AG04450 (cell line): ENCODE data around the gene NFKB2. TPM values are rescaled to one million over a fixed set of nuclear protein-coding genes. Genes with fewer than 3 reads are reported as not detected.

Source experiments
- CTCF ChIA-PET: fragments of 300-600, 350-600 bp; formaldehyde crosslinking; extraction: SDS; loops from one replicate; lab custom pipeline; 2022; ENCODE audit warnings: antibody characterized with exemption, inconsistent platforms; lab: Charles Lee
- POLR2A ChIA-PET: fragments of 350-600 bp; formaldehyde crosslinking; extraction: SDS; loops from one replicate; lab custom pipeline; 2021; ENCODE audit warnings: antibody characterized with exemption, inconsistent platforms; lab: Yijun Ruan, JAX
- DNase-seq: peaks from one replicate; pipeline ENCODE4 v3.0.0-alpha.2; 2011; ENCODE audit warnings: low read depth, low spot score
- H3K27ac ChIP-seq: one replicate; pipeline ENCODE4 v1.5.1; 2012; ENCODE audit warnings: low read depth, low read length, control low read depth
- H3K27me3 ChIP-seq: one replicate; pipeline ENCODE4 v1.6.0; 2012; ENCODE audit warnings: low read length; ENCODE audit not compliant: control insufficient read depth, insufficient read depth
- H3K4me3 ChIP-seq: 2 replicates; pipeline ENCODE4 v1.5.1; 2011; ENCODE audit warnings: mild to moderate bottlenecking, low read depth, low read length, control low read depth
- H3K9me3 ChIP-seq: 2 replicates; pipeline ENCODE4 v1.5.1; 2012; ENCODE audit warnings: low read length; ENCODE audit not compliant: control insufficient read depth, insufficient read depth
- polyA minus RNA-seq: library from RNA; depleted of rRNA, polyadenylated mRNA; stranded (reverse); fragments of >200 nt; gene quantifications from 2 replicates; pipeline ENCODE4 v1.2.3, GENCODE V29; 2011; rRNA and poly(A)+ RNA removed
- polyA plus RNA-seq: library from polyadenylated mRNA; depleted of rRNA; stranded (reverse); fragments of >200 nt; gene quantifications from 2 replicates; pipeline ENCODE4 v1.2.3, GENCODE V29; 2011; rRNA removed
- TF ChIP-seq, protein P1 (sequence below): IDR thresholded peaks from 2 replicates; pipeline ENCODE4 v1.5.1; 2011; ENCODE audit warnings: low read depth, low read length, control low read depth, inconsistent platforms

The NFKB2 gene
- polyA plus RNA-seq (26.1 and 29.3 TPM in 2 replicates), polyA minus RNA-seq (15.4 and 19.8 TPM in 2 replicates)

GRCh38 chr10:102395400-102396316 is at the start of gene NFKB2:
Gene NFKB2 (plus strand): TSS chr10:102395705. CDS start chr10:102395960, 255 bp downstream.
- Histone ChIP-seq H3K4me3 (peak within 1 kb of the TSS; percentile 82), H3K27me3 (no peaks in the 10 kb centered on the region), H3K27ac (peak within 1 kb of the TSS; percentile 99), H3K9me3 (no peaks in the 10 kb centered on the region; the same call in 1 of the 2 replicates)
- POLR2A ChIA-PET: interaction anchor here (1.1 to 1.7 kb wide), 2 partner anchors 10 to 11 kb away, joined by 3 to 4 read pairs; no protein-coding TSS in a partner anchor
- CTCF ChIA-PET: interaction anchor here (0.6 to 3.3 kb wide), 7 partner anchors 8 to 272 kb away, joined by 3 to 15 read pairs (median 3); no protein-coding TSS in a partner anchor
- DNase-seq: peak; percentile 61
- TF ChIP-seq, protein P1, sequence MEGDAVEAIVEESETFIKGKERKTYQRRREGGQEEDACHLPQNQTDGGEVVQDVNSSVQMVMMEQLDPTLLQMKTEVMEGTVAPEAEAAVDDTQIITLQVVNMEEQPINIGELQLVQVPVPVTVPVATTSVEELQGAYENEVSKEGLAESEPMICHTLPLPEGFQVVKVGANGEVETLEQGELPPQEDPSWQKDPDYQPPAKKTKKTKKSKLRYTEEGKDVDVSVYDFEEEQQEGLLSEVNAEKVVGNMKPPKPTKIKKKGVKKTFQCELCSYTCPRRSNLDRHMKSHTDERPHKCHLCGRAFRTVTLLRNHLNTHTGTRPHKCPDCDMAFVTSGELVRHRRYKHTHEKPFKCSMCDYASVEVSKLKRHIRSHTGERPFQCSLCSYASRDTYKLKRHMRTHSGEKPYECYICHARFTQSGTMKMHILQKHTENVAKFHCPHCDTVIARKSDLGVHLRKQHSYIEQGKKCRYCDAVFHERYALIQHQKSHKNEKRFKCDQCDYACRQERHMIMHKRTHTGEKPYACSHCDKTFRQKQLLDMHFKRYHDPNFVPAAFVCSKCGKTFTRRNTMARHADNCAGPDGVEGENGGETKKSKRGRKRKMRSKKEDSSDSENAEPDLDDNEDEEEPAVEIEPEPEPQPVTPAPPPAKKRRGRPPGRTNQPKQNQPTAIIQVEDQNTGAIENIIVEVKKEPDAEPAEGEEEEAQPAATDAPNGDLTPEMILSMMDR: no peak

DNA sequence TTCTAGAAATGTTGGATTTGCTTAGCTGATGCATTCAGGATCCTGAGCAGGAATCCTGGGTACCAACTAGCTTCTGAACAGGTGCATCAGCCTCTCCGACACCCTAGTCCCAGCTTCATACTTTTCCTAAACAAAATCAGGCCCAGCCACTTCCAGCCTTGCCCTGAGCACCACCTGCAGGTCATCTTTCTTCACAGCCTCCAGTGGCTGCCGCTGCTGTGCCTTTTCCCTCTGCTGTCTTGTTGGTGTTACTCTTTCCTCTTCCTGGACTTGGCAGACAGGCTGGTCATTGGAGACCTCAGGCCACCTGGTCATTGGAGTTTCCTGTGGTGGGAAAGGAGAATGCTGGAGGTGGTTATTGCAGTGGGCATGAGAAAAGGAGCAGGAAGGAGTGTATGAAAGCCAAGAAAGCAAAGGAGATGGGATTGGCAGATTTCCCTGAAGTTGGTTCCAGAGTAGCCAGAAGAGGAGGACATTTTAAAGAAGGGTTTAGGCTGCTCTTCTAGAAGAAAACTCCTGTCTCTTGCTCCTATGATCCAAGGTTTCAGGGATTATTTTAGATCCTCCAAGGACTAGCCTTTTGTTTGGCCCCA is 48.2 kb upstream of the NFKB2 start:
- Histone ChIP-seq H3K27ac (no peak overlapping the region), H3K4me3 (no peak overlapping the region), H3K9me3 (no peaks in the 10 kb centered on the region), H3K27me3 (no peaks in the 10 kb centered on the region)
- POLR2A ChIA-PET: no interaction called here
- TF ChIP-seq, protein P1: peak; percentile 63
- CTCF ChIA-PET: interaction anchor here (0.6 to 21.0 kb wide), 18 partner anchors 8 to 204 kb away, joined by 3 to 442 read pairs (median 4); partner anchors contain the start of gene ELOVL3
- no peak for DNase-seq

- Histone ChIP-seq H3K27ac (no peak overlapping the region), H3K9me3 (no peaks in the 10 kb centered on the region), H3K4me3 (no peak overlapping the region), H3K27me3 (no peaks in the 10 kb centered on the region)
- ChIA-PET POLR2A (interaction anchor here (0.5 to 1.4 kb wide), 2 partner anchors 122 to 177 kb away, joined by 4 to 6 read pairs; no protein-coding TSS in a partner anchor), CTCF (interaction anchor here (0.6 to 21.0 kb wide), 41 partner anchors 10 to 268 kb away, joined by 3 to 442 read pairs (median 5); partner anchors contain the start of genes CUEDC2, ELOVL3, GBF1 and PITX3)
- TF ChIP-seq, protein P1: peak; percentile 98
- DNase-seq: peak; percentile 20
These were observed 43.3 kb upstream of the NFKB2 start for GRCh38 chr10:102352066-102352715.

GRCh38 chr10:102354451-102354850 is 41.1 kb upstream of the NFKB2 start:
- ChIA-PET CTCF (interaction anchor here (0.6 to 21.0 kb wide), 5 partner anchors 10 to 185 kb away, joined by 4 to 442 read pairs (median 7); partner anchors contain the start of gene ELOVL3), POLR2A (no interaction called here)
- no peak overlapping the region for H3K4me3 ChIP-seq
- TF ChIP-seq, protein P1: no peak
- no peaks in the 10 kb centered on the region for H3K9me3 ChIP-seq
- DNase-seq: no peak
- H3K27ac ChIP-seq: no peak overlapping the region
- H3K27me3 ChIP-seq: no peaks in the 10 kb centered on the region
